Gastrocnemius medialis (tissue), 4 donors: ENCODE data around the gene ZNF804A. TPM values are rescaled to one million over a fixed set of nuclear protein-coding genes. Genes with fewer than 3 reads are reported as not detected.

ENCODE experiments used
- ATAC-seq, 2 donors: fragments of 150-250 bp; one replicate each; pipeline ENCODE4 v1.9.1; 2016
- DNase-seq, 2 donors: peaks; one replicate each; pipeline ENCODE4 v3.0.0-alpha.2; 2019
- H3K27ac ChIP-seq, 4 donors: fragments of 200-600 bp; sonication (generic); 1 replicate in 1 of 4; 2 replicates in 3 of 4; pipeline ENCODE4 v1.5.1; 2016 to 2018; ENCODE audit warnings: mild to moderate bottlenecking in 2 of 4, moderate library complexity in 1 of 4
- H3K27me3 ChIP-seq, 3 donors: fragments of 200-600 bp; sonication (generic) in 2 of 3; 1 replicate in 1 of 3; 2 replicates in 2 of 3; pipeline versions ENCODE4 v1.5.1 to v1.6.0; 2016 to 2019; ENCODE audit warnings: mild to moderate bottlenecking in 1 of 3, moderate library complexity in 1 of 3
- H3K36me3 ChIP-seq, 2 donors: fragments of 200-600 bp; sonication (generic) in 1 of 2; one replicate each; pipeline ENCODE4 v1.5.1; 2017 to 2018
- H3K4me1 ChIP-seq, 2 donors: fragments of 200-600 bp; sonication (generic) in 1 of 2; one replicate each; pipeline ENCODE4 v1.5.1; 2016 to 2017; ENCODE audit warnings: mild to moderate bottlenecking in 2 of 2
- H3K4me3 ChIP-seq, 4 donors: fragments of 200-600 bp; sonication (generic) in 3 of 4; 1 replicate in 1 of 4; 2 replicates in 3 of 4; pipeline ENCODE4 v1.5.1; 2016 to 2019; ENCODE audit warnings: mild to moderate bottlenecking in 2 of 4
- H3K9me3 ChIP-seq, 3 donors: fragments of 200-600 bp; sonication (generic) in 2 of 3; 1 replicate in 1 of 3; 2 replicates in 2 of 3; pipeline ENCODE4 v1.5.1; 2016 to 2019
- POLR2A ChIP-seq, 2 donors: fragments of 450-650 bp; IDR thresholded peaks; one replicate each; pipeline ENCODE4 v1.6.1; 2017; ENCODE audit warnings: antibody characterized with exemption in 2 of 2, mild to moderate bottlenecking in 2 of 2, moderate library complexity in 2 of 2
- in situ Hi-C, 4 donors: fragments of 200-750 bp; cut with MboI; loops; one replicate each; pipeline versions ENCODE4 v1.15.0 to v1.8.0; 2017; ENCODE audit warnings: low sequenced_read_pairs in 4 of 4
- intact Hi-C: fragments of 100-400 bp; cut with DNase I; formaldehyde crosslinking; loops from one replicate; pipeline ENCODE4 v1.15.1; 2023; ENCODE audit warnings: low total_unique reads
- total RNA-seq, 4 donors: library from RNA; depleted of rRNA; stranded (reverse); fragments of >200 nt; gene quantifications; one replicate each; pipeline versions ENCODE4 v1.1.0 to v1.2.3, GENCODE V29; 2016
- TF ChIP-seq, protein P1 (sequence below), 5 experiments: fragments of 450-650 bp in 3 of 5; fragments of 200-600 bp in 2 of 5; sonication (generic) in 2 of 5; IDR thresholded peaks in 4 of 5; conservative IDR thresholded peaks in 1 of 5; 1 replicate in 4 of 5; 2 replicates in 1 of 5; pipeline ENCODE4 v1.5.1; 2016 to 2019; ENCODE audit warnings: antibody characterized with exemption in 5 of 5, mild to moderate bottlenecking in 3 of 5, moderate library complexity in 3 of 5

Gene ZNF804A
- total RNA-seq, 4 donors from 2014 or later, result not detected

DNA sequence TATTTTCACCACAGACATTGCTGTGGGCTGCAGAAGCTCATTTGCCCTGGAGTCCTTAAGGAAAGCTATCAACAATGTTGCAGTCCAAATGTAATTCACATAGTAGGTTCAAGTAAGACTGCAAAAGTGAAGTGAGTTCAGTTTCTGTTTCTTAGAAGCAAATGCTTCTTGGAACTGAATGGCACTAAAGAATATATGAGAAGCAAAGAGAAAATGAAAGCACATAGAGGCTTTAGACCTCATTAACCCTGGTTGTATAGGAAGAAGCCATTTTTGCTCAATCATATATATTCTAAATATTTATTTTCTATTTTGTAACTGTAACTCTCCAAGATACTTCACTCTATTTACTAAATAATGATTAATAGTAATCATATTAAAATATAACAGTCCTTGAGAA, 292.0 kb downstream of the ZNF804A start:
- Histone ChIP-seq H3K9me3 (no peaks in the 10 kb centered on the region), H3K27ac (no peak overlapping the region), H3K27me3 (no peaks in the 10 kb centered on the region), H3K4me1 (no peaks in the 10 kb centered on the region), H3K36me3 (no peaks in the 10 kb centered on the region), H3K4me3 (no peak overlapping the region)
- in situ Hi-C loops, result no loop called here
- intact Hi-C loops, result no loop called here
- DNase-seq (no peak), ATAC-seq (no peak)
- no peak for TF ChIP-seq POLR2A (IDR thresholded peaks at IDR 0.05)
- TF ChIP-seq, protein P1, sequence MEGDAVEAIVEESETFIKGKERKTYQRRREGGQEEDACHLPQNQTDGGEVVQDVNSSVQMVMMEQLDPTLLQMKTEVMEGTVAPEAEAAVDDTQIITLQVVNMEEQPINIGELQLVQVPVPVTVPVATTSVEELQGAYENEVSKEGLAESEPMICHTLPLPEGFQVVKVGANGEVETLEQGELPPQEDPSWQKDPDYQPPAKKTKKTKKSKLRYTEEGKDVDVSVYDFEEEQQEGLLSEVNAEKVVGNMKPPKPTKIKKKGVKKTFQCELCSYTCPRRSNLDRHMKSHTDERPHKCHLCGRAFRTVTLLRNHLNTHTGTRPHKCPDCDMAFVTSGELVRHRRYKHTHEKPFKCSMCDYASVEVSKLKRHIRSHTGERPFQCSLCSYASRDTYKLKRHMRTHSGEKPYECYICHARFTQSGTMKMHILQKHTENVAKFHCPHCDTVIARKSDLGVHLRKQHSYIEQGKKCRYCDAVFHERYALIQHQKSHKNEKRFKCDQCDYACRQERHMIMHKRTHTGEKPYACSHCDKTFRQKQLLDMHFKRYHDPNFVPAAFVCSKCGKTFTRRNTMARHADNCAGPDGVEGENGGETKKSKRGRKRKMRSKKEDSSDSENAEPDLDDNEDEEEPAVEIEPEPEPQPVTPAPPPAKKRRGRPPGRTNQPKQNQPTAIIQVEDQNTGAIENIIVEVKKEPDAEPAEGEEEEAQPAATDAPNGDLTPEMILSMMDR (IDR thresholded peaks at IDR 0.05 in 4 of 5, conservative IDR thresholded peaks at IDR 0.05 in 1 of 5), result no peak

- no peaks in the 10 kb centered on the region for H3K27me3 ChIP-seq
- TF ChIP-seq, protein P1 (IDR thresholded peaks at IDR 0.05 in 4 of 5, conservative IDR thresholded peaks at IDR 0.05 in 1 of 5), result no peak
- TF ChIP-seq POLR2A (IDR thresholded peaks at IDR 0.05), result no peak
- no peaks in the 10 kb centered on the region for H3K9me3 ChIP-seq
- no peak overlapping the region for H3K27ac ChIP-seq
- no peaks in the 10 kb centered on the region for H3K4me1 ChIP-seq
- ATAC-seq, result no peak
- H3K36me3 ChIP-seq, result no peaks in the 10 kb centered on the region
- intact Hi-C loops (no loop called here), in situ Hi-C loops (no loop called here)
- no peak overlapping the region for H3K4me3 ChIP-seq
- no peak for DNase-seq
Observed at GRCh38 chr2:184904991-184905390, 306.7 kb downstream of the ZNF804A start.

GRCh38 chr2:184906160-184906559, 307.8 kb downstream of the ZNF804A start:
- Histone ChIP-seq H3K27ac (no peak overlapping the region), H3K27me3 (no peaks in the 10 kb centered on the region), H3K4me1 (no peaks in the 10 kb centered on the region), H3K36me3 (no peaks in the 10 kb centered on the region), H3K9me3 (no peaks in the 10 kb centered on the region), H3K4me3 (no peak overlapping the region)
- in situ Hi-C loops (no loop called here), intact Hi-C loops (no loop called here)
- ATAC-seq, result no peak
- DNase-seq, result no peak
- TF ChIP-seq POLR2A (IDR thresholded peaks at IDR 0.05), result no peak
- TF ChIP-seq, protein P1 (IDR thresholded peaks at IDR 0.05 in 4 of 5, conservative IDR thresholded peaks at IDR 0.05 in 1 of 5), result no peak

GRCh38 chr2:184906709-184907108, 308.4 kb downstream of the ZNF804A start:
- TF ChIP-seq POLR2A (IDR thresholded peaks at IDR 0.05), result no peak
- TF ChIP-seq, protein P1 (IDR thresholded peaks at IDR 0.05 in 4 of 5, conservative IDR thresholded peaks at IDR 0.05 in 1 of 5), result no peak
- intact Hi-C loops, result no loop called here
- no peaks in the 10 kb centered on the region for H3K36me3 ChIP-seq
- H3K9me3 ChIP-seq, result no peaks in the 10 kb centered on the region
- H3K4me3 ChIP-seq, result no peak overlapping the region
- no peaks in the 10 kb centered on the region for H3K27me3 ChIP-seq
- H3K4me1 ChIP-seq, result no peaks in the 10 kb centered on the region
- ATAC-seq, result no peak
- DNase-seq, result no peak
- in situ Hi-C loops, result no loop called here
- no peak overlapping the region for H3K27ac ChIP-seq

DNA sequence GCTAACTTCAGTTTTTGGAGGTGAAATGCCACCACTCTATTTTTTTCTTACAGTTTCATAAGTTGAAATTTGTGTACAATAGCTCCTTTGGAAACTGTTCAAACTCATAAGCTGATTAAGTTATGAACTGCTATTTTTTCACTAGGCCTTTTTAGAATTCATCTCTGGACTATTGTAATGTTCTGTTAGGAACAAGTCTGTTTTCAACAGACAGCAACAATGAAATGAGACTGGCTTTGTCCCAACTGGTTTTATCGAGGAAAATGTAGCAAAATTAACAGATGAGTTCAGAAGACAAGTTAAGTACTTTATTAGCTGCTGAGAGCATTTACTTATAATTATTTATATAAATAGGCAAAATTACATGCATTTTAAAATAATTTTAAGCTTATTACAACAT, 310.6 kb downstream of the ZNF804A start:
- ATAC-seq, result no peak
- in situ Hi-C loops (no loop called here), intact Hi-C loops (no loop called here)
- no peak for DNase-seq
- Histone ChIP-seq H3K36me3 (no peaks in the 10 kb centered on the region), H3K4me3 (no peak overlapping the region), H3K9me3 (no peaks in the 10 kb centered on the region), H3K4me1 (no peaks in the 10 kb centered on the region), H3K27ac (no peak overlapping the region), H3K27me3 (no peaks in the 10 kb centered on the region)
- no peak for TF ChIP-seq POLR2A (IDR thresholded peaks at IDR 0.05)
- TF ChIP-seq, protein P1 (IDR thresholded peaks at IDR 0.05 in 4 of 5, conservative IDR thresholded peaks at IDR 0.05 in 1 of 5), result no peak
